HepG2 (cell line): ENCODE measurements around the gene UPB1. TPM values are rescaled to one million over a fixed set of nuclear protein-coding genes. Genes with fewer than 3 reads are reported as not detected.

ENCODE experiments used
- MTF2 ChIP-seq: sonication (generic); formaldehyde crosslinking; IDR thresholded peaks from 2 replicates; pipeline ENCODE4 v1.5.0; 2020; ENCODE audit warnings: missing genetic modification reagents, borderline replicate concordance
- RCOR2 ChIP-seq: IDR thresholded peaks from 2 replicates; pipeline ENCODE4 v1.6.1; 2016; ENCODE audit warnings: missing biosample characterization, missing genetic modification reagents
- REPIN1 ChIP-seq: sonication (generic); formaldehyde crosslinking; IDR thresholded peaks from 2 replicates; pipeline ENCODE4 v1.8.0; 2022; ENCODE audit warnings: missing genetic modification reagents, low read depth, mild to moderate bottlenecking, borderline replicate concordance
- polyA plus RNA-seq, 8 experiments: library from polyadenylated mRNA; depleted of rRNA in 3 of 8; stranded (reverse) in 7 of 8; unstranded in 1 of 8; fragments of >200 nt; fragmentation: Illumina TruSeq in 4 of 8; extraction: Trizol in 4 of 8; gene quantifications; 2 replicates each; pipeline versions ENCODE4 v1.2.1 to v1.2.3, GENCODE V29; 2011 to 2016; ENCODE audit warnings: low read depth in 4 of 8, missing spikeins in 1 of 8, mixed read lengths in 1 of 8; ENCODE audit not compliant: insufficient read depth in 1 of 8
- total RNA-seq, 5 experiments: library from RNA; depleted of rRNA; stranded (reverse); fragments of >200 nt; fragmentation: Illumina TruSeq; extraction: Trizol; gene quantifications; 2 replicates each; pipeline ENCODE4 v1.2.3, GENCODE V29; 2016; ENCODE audit warnings: low read depth in 1 of 5
- TF ChIP-seq, protein P1 (sequence below): sonication (generic); formaldehyde crosslinking; IDR thresholded peaks from 2 replicates; pipeline ENCODE4 v1.4.0; 2020; ENCODE audit warnings: mild to moderate bottlenecking, missing genetic modification reagents
- TF ChIP-seq, protein P2 (sequence below): sonication (generic); formaldehyde crosslinking; IDR thresholded peaks from 2 replicates; pipeline ENCODE4 v1.4.0; 2020; ENCODE audit warnings: mild to moderate bottlenecking, missing genetic modification reagents, borderline replicate concordance
- TF ChIP-seq, protein P3 (sequence below): sonication (generic); formaldehyde crosslinking; IDR thresholded peaks from 2 replicates; pipeline ENCODE4 v1.4.0; 2020; ENCODE audit warnings: missing genetic modification reagents, low read depth, mild to moderate bottlenecking, borderline replicate concordance
- TF ChIP-seq, protein P4 (sequence below): sonication (generic); formaldehyde crosslinking; IDR thresholded peaks from one replicate; pipeline ENCODE4 v1.5.1; 2020; ENCODE audit warnings: mild to moderate bottlenecking, missing genetic modification reagents; ENCODE audit errors: not compliant biosample characterization

Gene UPB1
- total and polyA plus RNA-seq, 2 of the 13 experiments (the other 11 are each of a cell fraction or from before 2014, with no cell fraction given) = 0.38 to 1.2 TPM

DNA sequence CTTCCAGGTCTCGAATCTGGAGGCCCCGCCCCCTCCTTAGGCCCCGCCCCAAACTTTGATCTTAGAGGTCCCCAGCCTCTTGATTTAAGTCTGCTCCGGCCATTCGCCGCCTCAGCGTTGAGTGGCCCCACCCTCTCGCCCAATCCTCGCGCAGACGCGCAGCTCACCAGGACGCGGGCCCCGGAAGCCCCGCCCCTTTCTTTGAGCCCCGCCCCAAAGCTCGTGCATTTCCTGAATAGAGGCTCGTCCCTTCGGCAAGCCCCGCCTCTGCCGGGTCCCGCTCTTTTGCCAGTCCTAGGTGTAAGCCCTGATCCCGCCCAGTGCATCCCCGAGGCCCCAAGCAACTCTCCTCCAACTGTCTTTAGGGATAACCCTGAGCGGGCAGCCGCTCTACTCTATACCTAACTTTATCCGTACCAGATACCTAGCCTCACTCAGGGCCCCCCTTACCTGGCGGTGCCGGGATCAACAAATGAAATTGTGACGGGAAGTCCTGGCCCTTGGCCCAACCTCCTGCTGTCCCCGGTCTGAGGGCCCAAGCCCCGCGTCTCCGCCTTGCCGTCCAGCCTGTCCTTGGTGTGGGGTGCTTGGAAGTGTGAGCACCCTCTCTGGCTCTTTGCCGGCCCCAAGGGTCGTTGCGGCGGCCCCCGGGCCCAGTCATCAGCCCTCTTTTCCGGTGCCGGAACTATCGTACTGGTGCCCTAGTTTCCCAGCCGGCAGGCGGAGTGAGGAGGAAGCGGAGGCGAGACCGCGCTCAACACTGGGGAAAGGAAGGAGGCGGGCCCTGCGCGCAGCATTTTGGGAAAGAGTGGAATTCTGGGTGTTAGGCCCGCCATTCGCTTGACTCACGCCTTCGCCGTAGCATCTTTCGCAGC, 60.3 kb downstream of the UPB1 start, which contains the start of gene SNRPD3 (continued):
- TF ChIP-seq, protein P1, sequence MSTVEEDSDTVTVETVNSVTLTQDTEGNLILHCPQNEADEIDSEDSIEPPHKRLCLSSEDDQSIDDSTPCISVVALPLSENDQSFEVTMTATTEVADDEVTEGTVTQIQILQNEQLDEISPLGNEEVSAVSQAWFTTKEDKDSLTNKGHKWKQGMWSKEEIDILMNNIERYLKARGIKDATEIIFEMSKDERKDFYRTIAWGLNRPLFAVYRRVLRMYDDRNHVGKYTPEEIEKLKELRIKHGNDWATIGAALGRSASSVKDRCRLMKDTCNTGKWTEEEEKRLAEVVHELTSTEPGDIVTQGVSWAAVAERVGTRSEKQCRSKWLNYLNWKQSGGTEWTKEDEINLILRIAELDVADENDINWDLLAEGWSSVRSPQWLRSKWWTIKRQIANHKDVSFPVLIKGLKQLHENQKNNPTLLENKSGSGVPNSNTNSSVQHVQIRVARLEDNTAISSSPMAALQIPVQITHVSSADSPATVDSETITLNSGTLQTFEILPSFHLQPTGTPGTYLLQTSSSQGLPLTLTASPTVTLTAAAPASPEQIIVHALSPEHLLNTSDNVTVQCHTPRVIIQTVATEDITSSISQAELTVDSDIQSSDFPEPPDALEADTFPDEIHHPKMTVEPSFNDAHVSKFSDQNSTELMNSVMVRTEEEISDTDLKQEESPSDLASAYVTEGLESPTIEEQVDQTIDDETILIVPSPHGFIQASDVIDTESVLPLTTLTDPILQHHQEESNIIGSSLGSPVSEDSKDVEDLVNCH (CRISPR knock-in tag) = no peak
- TF ChIP-seq, protein P2, sequence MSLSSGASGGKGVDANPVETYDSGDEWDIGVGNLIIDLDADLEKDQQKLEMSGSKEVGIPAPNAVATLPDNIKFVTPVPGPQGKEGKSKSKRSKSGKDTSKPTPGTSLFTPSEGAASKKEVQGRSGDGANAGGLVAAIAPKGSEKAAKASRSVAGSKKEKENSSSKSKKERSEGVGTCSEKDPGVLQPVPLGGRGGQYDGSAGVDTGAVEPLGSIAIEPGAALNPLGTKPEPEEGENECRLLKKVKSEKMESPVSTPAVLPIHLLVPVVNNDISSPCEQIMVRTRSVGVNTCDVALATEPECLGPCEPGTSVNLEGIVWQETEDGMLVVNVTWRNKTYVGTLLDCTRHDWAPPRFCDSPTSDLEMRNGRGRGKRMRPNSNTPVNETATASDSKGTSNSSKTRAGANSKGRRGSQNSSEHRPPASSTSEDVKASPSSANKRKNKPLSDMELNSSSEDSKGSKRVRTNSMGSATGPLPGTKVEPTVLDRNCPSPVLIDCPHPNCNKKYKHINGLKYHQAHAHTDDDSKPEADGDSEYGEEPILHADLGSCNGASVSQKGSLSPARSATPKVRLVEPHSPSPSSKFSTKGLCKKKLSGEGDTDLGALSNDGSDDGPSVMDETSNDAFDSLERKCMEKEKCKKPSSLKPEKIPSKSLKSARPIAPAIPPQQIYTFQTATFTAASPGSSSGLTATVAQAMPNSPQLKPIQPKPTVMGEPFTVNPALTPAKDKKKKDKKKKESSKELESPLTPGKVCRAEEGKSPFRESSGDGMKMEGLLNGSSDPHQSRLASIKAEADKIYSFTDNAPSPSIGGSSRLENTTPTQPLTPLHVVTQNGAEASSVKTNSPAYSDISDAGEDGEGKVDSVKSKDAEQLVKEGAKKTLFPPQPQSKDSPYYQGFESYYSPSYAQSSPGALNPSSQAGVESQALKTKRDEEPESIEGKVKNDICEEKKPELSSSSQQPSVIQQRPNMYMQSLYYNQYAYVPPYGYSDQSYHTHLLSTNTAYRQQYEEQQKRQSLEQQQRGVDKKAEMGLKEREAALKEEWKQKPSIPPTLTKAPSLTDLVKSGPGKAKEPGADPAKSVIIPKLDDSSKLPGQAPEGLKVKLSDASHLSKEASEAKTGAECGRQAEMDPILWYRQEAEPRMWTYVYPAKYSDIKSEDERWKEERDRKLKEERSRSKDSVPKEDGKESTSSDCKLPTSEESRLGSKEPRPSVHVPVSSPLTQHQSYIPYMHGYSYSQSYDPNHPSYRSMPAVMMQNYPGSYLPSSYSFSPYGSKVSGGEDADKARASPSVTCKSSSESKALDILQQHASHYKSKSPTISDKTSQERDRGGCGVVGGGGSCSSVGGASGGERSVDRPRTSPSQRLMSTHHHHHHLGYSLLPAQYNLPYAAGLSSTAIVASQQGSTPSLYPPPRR (CRISPR knock-in tag) = peak; percentile 36; the same call in 1 of the 2 replicates
- TF ChIP-seq RCOR2 (CRISPR knock-in tag) (0 out of 2 replicates have a peak, but pooled peaks have one; percentile 24), MTF2 (CRISPR knock-in tag) (no peak), REPIN1 (CRISPR knock-in tag) (peak; percentile 92)
- TF ChIP-seq, protein P3, sequence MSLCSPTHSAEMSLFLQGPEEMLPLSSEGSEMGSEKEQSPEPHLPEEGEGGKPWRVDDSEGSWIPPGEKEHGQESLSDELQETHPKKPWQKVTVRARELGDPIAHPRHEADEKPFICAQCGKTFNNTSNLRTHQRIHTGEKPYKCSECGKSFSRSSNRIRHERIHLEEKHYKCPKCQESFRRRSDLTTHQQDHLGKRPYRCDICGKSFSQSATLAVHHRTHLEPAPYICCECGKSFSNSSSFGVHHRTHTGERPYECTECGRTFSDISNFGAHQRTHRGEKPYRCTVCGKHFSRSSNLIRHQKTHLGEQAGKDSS (CRISPR knock-in tag) = no peak; the same call in 1 of the 2 replicates
- TF ChIP-seq, protein P4, sequence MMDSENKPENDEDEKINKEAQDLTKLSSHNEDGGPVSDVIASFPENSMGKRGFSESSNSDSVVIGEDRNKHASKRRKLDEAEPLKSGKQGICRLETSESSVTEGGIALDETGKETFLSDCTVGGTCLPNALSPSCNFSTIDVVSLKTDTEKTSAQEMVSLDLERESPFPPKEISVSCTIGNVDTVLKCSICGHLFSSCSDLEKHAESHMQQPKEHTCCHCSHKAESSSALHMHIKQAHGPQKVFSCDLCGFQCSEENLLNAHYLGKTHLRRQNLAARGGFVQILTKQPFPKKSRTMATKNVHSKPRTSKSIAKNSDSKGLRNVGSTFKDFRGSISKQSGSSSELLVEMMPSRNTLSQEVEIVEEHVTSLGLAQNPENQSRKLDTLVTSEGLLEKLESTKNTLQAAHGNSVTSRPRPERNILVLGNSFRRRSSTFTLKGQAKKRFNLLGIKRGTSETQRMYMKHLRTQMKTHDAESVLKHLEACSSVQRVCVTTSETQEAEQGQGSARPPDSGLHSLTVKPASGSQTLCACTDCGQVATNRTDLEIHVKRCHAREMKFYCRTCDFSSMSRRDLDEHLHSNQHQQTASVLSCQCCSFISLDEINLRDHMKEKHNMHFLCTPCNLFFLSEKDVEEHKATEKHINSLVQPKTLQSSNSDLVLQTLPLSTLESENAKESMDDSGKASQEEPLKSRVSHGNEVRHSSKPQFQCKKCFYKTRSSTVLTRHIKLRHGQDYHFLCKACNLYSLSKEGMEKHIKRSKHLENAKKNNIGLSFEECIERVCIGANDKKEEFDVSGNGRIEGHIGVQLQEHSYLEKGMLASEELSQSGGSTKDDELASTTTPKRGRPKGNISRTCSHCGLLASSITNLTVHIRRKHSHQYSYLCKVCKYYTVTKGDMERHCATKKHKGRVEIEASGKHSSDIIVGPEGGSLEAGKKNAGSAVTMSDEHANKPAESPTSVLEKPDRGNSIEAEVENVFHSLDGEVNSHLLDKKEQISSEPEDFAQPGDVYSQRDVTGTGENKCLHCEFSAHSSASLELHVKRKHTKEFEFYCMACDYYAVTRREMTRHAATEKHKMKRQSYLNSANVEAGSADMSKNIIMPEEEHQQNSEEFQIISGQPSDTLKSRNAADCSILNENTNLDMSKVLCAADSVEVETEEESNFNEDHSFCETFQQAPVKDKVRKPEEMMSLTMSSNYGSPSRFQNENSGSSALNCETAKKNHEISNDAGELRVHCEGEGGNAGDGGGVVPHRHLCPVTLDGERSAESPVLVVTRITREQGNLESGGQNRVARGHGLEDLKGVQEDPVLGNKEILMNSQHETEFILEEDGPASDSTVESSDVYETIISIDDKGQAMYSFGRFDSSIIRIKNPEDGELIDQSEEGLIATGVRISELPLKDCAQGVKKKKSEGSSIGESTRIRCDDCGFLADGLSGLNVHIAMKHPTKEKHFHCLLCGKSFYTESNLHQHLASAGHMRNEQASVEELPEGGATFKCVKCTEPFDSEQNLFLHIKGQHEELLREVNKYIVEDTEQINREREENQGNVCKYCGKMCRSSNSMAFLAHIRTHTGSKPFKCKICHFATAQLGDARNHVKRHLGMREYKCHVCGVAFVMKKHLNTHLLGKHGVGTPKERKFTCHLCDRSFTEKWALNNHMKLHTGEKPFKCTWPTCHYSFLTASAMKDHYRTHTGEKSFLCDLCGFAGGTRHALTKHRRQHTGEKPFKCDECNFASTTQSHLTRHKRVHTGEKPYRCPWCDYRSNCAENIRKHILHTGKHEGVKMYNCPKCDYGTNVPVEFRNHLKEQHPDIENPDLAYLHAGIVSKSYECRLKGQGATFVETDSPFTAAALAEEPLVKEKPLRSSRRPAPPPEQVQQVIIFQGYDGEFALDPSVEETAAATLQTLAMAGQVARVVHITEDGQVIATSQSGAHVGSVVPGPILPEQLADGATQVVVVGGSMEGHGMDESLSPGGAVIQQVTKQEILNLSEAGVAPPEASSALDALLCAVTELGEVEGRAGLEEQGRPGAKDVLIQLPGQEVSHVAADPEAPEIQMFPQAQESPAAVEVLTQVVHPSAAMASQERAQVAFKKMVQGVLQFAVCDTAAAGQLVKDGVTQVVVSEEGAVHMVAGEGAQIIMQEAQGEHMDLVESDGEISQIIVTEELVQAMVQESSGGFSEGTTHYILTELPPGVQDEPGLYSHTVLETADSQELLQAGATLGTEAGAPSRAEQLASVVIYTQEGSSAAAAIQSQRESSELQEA = peak; percentile 59
